Stomach (tissue), 9 donors: ENCODE results near the gene SSRP1. TPM values are rescaled to one million over a fixed set of nuclear protein-coding genes. Genes with fewer than 3 reads are reported as not detected.

Source experiments
- DNase-seq, 2 donors: peaks; one replicate each; pipeline versions ENCODE4 v3.0.0 to v3.0.0-alpha.2; 2013 to 2019
- H3K27ac ChIP-seq, 5 donors: fragments of 200-600 bp in 4 of 5; sonication (generic) in 4 of 5; one replicate each; pipeline ENCODE4 v1.5.1; 2013 to 2019; ENCODE audit warnings: mild to moderate bottlenecking in 1 of 5, moderate library complexity in 1 of 5
- H3K27me3 ChIP-seq, 3 donors: fragments of 200-600 bp; sonication (generic); one replicate each; pipeline ENCODE4 v1.5.1; 2017 to 2019; ENCODE audit warnings: mixed run types in 1 of 3
- H3K36me3 ChIP-seq, 4 donors: fragments of 200-600 bp; sonication (generic); 1 replicate in 3 of 4; 2 replicates in 1 of 4; pipeline ENCODE4 v1.5.1; 2016 to 2019
- H3K4me1 ChIP-seq, 4 donors: fragments of 200-600 bp; sonication (generic); one replicate each; pipeline ENCODE4 v1.5.1; 2016 to 2019
- H3K4me3 ChIP-seq, 4 donors: fragments of 200-600 bp; sonication (generic) in 3 of 4; one replicate each; pipeline ENCODE4 v1.5.1; 2016 to 2019; ENCODE audit warnings: mild to moderate bottlenecking in 1 of 4
- H3K9me3 ChIP-seq, 4 donors: fragments of 200-600 bp; sonication (generic); one replicate each; pipeline ENCODE4 v1.5.1; 2016 to 2019
- CTCF ChIP-seq, 7 experiments: fragments of 450-650 bp in 4 of 7; fragments of 200-600 bp in 3 of 7; sonication (generic) in 3 of 7; IDR thresholded peaks; one replicate each; pipeline ENCODE4 v1.5.1; 2016 to 2019; ENCODE audit warnings: antibody characterized with exemption in 7 of 7, control low read depth in 2 of 7, mild to moderate bottlenecking in 1 of 7
- EP300 ChIP-seq: sonication (generic); formaldehyde crosslinking; IDR thresholded peaks from one replicate; pipeline ENCODE4 v1.6.1; 2017; ENCODE audit warnings: antibody characterized with exemption
- POLR2A ChIP-seq, 4 donors: fragments of 450-650 bp; IDR thresholded peaks; one replicate each; pipeline ENCODE4 v1.6.1; 2016; ENCODE audit warnings: antibody characterized with exemption in 4 of 4, control low read depth in 2 of 4, mild to moderate bottlenecking in 1 of 4, moderate library complexity in 1 of 4
- POLR2AphosphoS5 ChIP-seq, 3 donors: sonication (generic); formaldehyde crosslinking; IDR thresholded peaks; one replicate each; pipeline ENCODE4 v1.6.1; 2016; ENCODE audit warnings: antibody characterized with exemption in 3 of 3
- WGBS, 5 donors: extraction: QIAGEN DNeasy Blood & Tissue Kit in 3 of 5; methylation state at CpG; one replicate each; pipeline versions ENCODE4 v1.1.5 to v1.1.7; 2013 to 2018; 5-methylcytosine and 5-hydroxymethylcytosine counted together
- intact Hi-C: fragments of 100-400 bp; cut with DNase I; formaldehyde crosslinking; loops from one replicate; pipeline ENCODE4 v1.15.1; 2023; ENCODE audit warnings: low total_unique reads
- polyA plus RNA-seq, 3 donors: library from polyadenylated mRNA; stranded (reverse); fragments of 200-250 nt; gene quantifications; one replicate each; pipeline ENCODE4 v1.2.3, GENCODE V29; 2013
- total RNA-seq, 5 donors: library from RNA; depleted of rRNA; stranded (reverse); fragments of >200 nt; gene quantifications; one replicate each; pipeline versions ENCODE4 v1.1.0 to v1.2.3, GENCODE V29; 2014 to 2016
- donor health status: healthy with polysubstance abuse.
- donor health status: Bipolar disorder and iron deficiency.
- donor health status: healthy.

SSRP1 gene
- total and polyA plus RNA-seq, 8 donors = 15.8 to 62.9 (median 47.1) TPM

- no peak overlapping the region for H3K27ac ChIP-seq
- intact Hi-C loops = loop anchor here (10.0 kb wide), 3 partner anchors 111 to 301 kb away; partner anchors contain the start of gene YPEL4
Observed at GRCh38 chr11:57343825-57344224, 8.1 kb upstream of the SSRP1 start.

GRCh38 chr11:57342702-57343101 is 7.0 kb upstream of the SSRP1 start:
- Histone ChIP-seq H3K4me1 (peaks cover 0 to 8% (median 6%) of the 10 kb centered on the region in 4 donors), H3K36me3 (no peaks in the 10 kb centered on the region), H3K27me3 (no peaks in the 10 kb centered on the region), H3K4me3 (no peak overlapping the region), H3K27ac (no peak overlapping the region), H3K9me3 (no peaks in the 10 kb centered on the region)
- no peak for DNase-seq
- 77 to 83% (median 79%) methylated on average over 11 of the region's 11 CpGs for whole genome bisulfite sequencing, 5 donors
- TF ChIP-seq POLR2AphosphoS5 (IDR thresholded peaks at IDR 0.05) (no peak), CTCF (IDR thresholded peaks at IDR 0.05) (no peak), POLR2A (IDR thresholded peaks at IDR 0.05) (no peak), EP300 (no peak)
- intact Hi-C loops = loop anchor here (10.0 kb wide), 3 partner anchors 112 to 302 kb away; partner anchors contain the start of gene YPEL4

More at GRCh38 chr11:57343825-57344224, 8.1 kb upstream of the SSRP1 start:
- no peak for DNase-seq
- TF ChIP-seq POLR2A (IDR thresholded peaks at IDR 0.05) = no peak
- TF ChIP-seq EP300 = no peak
- no peak for TF ChIP-seq POLR2AphosphoS5 (IDR thresholded peaks at IDR 0.05)
- TF ChIP-seq CTCF (IDR thresholded peaks at IDR 0.05) = no peak
- H3K4me3 ChIP-seq = no peak overlapping the region
- no peaks in the 10 kb centered on the region for H3K27me3 ChIP-seq
- H3K36me3 ChIP-seq = no peaks in the 10 kb centered on the region
- peaks cover 0 to 8% (median 6%) of the 10 kb centered on the region in 4 donors for H3K4me1 ChIP-seq
- WGBS, 5 donors = 76 to 84% (median 79%) methylated on average over 7 of the region's 7 CpGs
- no peaks in the 10 kb centered on the region for H3K9me3 ChIP-seq

- TF ChIP-seq POLR2AphosphoS5 (IDR thresholded peaks at IDR 0.05) (no peak), CTCF (IDR thresholded peaks at IDR 0.05) (no peak), POLR2A (IDR thresholded peaks at IDR 0.05) (no peak), EP300 (no peak)
- Histone ChIP-seq H3K27me3 (no peaks in the 10 kb centered on the region), H3K4me1 (peaks cover 3 to 10% (median 9%) of the 10 kb centered on the region in 4 donors), H3K9me3 (no peaks in the 10 kb centered on the region), H3K27ac (no peak overlapping the region), H3K36me3 (no peaks in the 10 kb centered on the region), H3K4me3 (no peak overlapping the region)
- no peak for DNase-seq
- 61 to 81% (median 68%) methylated on average over 6 of the region's 6 CpGs for WGBS, 5 donors
- intact Hi-C loops = loop anchor here (10.0 kb wide), 3 partner anchors 113 to 303 kb away; partner anchors contain the start of gene YPEL4
Observed at GRCh38 chr11:57341250-57341808, 5.6 kb upstream of the SSRP1 start.

- TF ChIP-seq EP300 = no peak
- TF ChIP-seq CTCF (IDR thresholded peaks at IDR 0.05) = no peak
- TF ChIP-seq POLR2A (IDR thresholded peaks at IDR 0.05) = no peak
- TF ChIP-seq POLR2AphosphoS5 (IDR thresholded peaks at IDR 0.05) = no peak
- Histone ChIP-seq H3K27me3 (no peaks in the 10 kb centered on the region), H3K4me3 (no peak overlapping the region), H3K27ac (no peak overlapping the region), H3K36me3 (no peaks in the 10 kb centered on the region), H3K4me1 (peaks cover 7 to 9% (median 8%) of the 10 kb centered on the region in 4 donors), H3K9me3 (no peaks in the 10 kb centered on the region)
- 31 to 47% (median 45%) methylated on average over 12 of the region's 12 CpGs for WGBS, 5 donors
- DNase-seq = peak in 1 of 2 donors; percentile 75
- intact Hi-C loops = loop anchor here (10.0 kb wide), 3 partner anchors 115 to 305 kb away; partner anchors contain the start of gene YPEL4
Observed at GRCh38 chr11:57340039-57340615, 4.4 kb upstream of the SSRP1 start.
